Measurements from ENCODE around the gene TIMP2. TPM values are rescaled to one million over a fixed set of nuclear protein-coding genes. Genes with fewer than 3 reads are reported as not detected.

The TIMP2 gene
- total and polyA plus RNA-seq, 4 donors: 47.5 to 176 (median 91.9) TPM

DNA sequence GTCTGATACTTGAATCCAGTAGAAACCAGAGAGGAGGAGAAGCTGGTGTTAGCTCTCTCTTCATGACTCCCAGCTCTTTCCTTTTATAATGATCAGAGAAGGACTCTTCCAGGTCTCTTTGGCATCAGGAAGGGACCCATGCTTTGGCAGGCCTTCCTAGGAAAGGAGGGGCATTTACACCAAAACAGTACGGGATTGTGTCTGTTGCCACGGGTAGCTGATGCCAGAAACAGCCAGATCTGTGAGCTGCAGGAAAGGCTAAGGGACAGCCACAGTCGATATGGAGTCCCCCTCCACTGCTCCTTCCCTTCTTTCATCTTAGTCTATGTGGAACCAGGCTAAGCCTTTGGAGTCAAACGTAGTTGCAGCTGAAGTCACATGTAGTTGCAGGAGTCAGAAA is 31.5 kb downstream of the TIMP2 start:
- no peaks in the 10 kb centered on the region for H3K27me3 ChIP-seq (ENCODE audit: control insufficient read depth in 3 of 3, insufficient read depth in 3 of 3, low read length in 2 of 3)
- ATAC-seq (ENCODE audit: insufficient read depth, low FRiP score): no peak
- H3K9me3 ChIP-seq (ENCODE audit: control insufficient read depth in 4 of 4, insufficient read depth in 3 of 4, low read length in 3 of 4): no peaks in the 10 kb centered on the region
- H3K9ac ChIP-seq (ENCODE audit: insufficient read depth in 1 of 2, low read length in 2 of 2): no peak overlapping the region
- 38 to 60% methylated on average over 4 of the region's 4 CpGs for WGBS, 2 donors
- DNase-seq: no peak
- H3K27ac ChIP-seq (ENCODE audit: low read depth in 1 of 2, low read length in 1 of 2): no peak overlapping the region
- no peak overlapping the region for H3K4me3 ChIP-seq
- H3K4me1 ChIP-seq (ENCODE audit: control insufficient read depth in 5 of 5, insufficient read depth in 5 of 5, low read length in 5 of 5): peaks cover 0 to 20% (median 7%) of the 10 kb centered on the region in 5 donors
- TF ChIP-seq CTCF (IDR thresholded peaks at IDR 0.05; ENCODE audit: control extremely low read depth, extremely low read depth): no peak
- H3K36me3 ChIP-seq (ENCODE audit: control insufficient read depth in 4 of 4, insufficient read depth in 4 of 4, low read length in 4 of 4): peaks cover 0 to 8% (median 3%) of the 10 kb centered on the region in 4 donors

GRCh38 chr17:78892936-78893379 is 32.2 kb downstream of the TIMP2 start:
- WGBS, 2 donors: 61 to 77% methylated on average over 6 of the region's 6 CpGs
- DNase-seq (no peak), ATAC-seq (ENCODE audit: insufficient read depth, low FRiP score) (no peak)
- H3K4me1 ChIP-seq (ENCODE audit: control insufficient read depth in 5 of 5, insufficient read depth in 5 of 5, low read length in 5 of 5): peaks cover 0 to 18% (median 7%) of the 10 kb centered on the region in 5 donors
- TF ChIP-seq CTCF (IDR thresholded peaks at IDR 0.05; ENCODE audit: control extremely low read depth, extremely low read depth): no peak
- H3K4me3 ChIP-seq: no peak overlapping the region
- no peaks in the 10 kb centered on the region for H3K9me3 ChIP-seq (ENCODE audit: control insufficient read depth in 4 of 4, insufficient read depth in 3 of 4, low read length in 3 of 4)
- H3K9ac ChIP-seq (ENCODE audit: insufficient read depth in 1 of 2, low read length in 2 of 2): no peak overlapping the region
- H3K27ac ChIP-seq (ENCODE audit: low read depth in 1 of 2, low read length in 1 of 2): no peak overlapping the region
- H3K36me3 ChIP-seq (ENCODE audit: control insufficient read depth in 4 of 4, insufficient read depth in 4 of 4, low read length in 4 of 4): peaks cover 0 to 8% (median 3%) of the 10 kb centered on the region in 4 donors
- H3K27me3 ChIP-seq (ENCODE audit: control insufficient read depth in 3 of 3, insufficient read depth in 3 of 3, low read length in 2 of 3): no peaks in the 10 kb centered on the region

GRCh38 chr17:78892520-78892919 is 32.7 kb downstream of the TIMP2 start:
- Histone ChIP-seq H3K9ac (ENCODE audit: insufficient read depth in 1 of 2, low read length in 2 of 2) (no peak overlapping the region), H3K4me3 (no peak overlapping the region), H3K9me3 (ENCODE audit: control insufficient read depth in 4 of 4, insufficient read depth in 3 of 4, low read length in 3 of 4) (no peaks in the 10 kb centered on the region), H3K27me3 (ENCODE audit: control insufficient read depth in 3 of 3, insufficient read depth in 3 of 3, low read length in 2 of 3) (no peaks in the 10 kb centered on the region), H3K27ac (ENCODE audit: low read depth in 1 of 2, low read length in 1 of 2) (peak overlapping the region in 1 of 2 donors; percentile 37), H3K4me1 (ENCODE audit: control insufficient read depth in 5 of 5, insufficient read depth in 5 of 5, low read length in 5 of 5) (peaks cover 0 to 18% (median 7%) of the 10 kb centered on the region in 5 donors), H3K36me3 (ENCODE audit: control insufficient read depth in 4 of 4, insufficient read depth in 4 of 4, low read length in 4 of 4) (peaks cover 0 to 8% (median 3%) of the 10 kb centered on the region in 4 donors)
- DNase-seq (no peak), ATAC-seq (ENCODE audit: insufficient read depth, low FRiP score) (no peak)
- no peak for TF ChIP-seq CTCF (IDR thresholded peaks at IDR 0.05; ENCODE audit: control extremely low read depth, extremely low read depth)
- 62 to 74% methylated on average over 5 of the region's 5 CpGs for WGBS, 2 donors

GRCh38 chr17:78892062-78892456 is 33.1 kb downstream of the TIMP2 start:
- WGBS, 2 donors: 81 to 87% methylated on average over 14 of the region's 14 CpGs
- no peak overlapping the region for H3K4me3 ChIP-seq
- H3K27me3 ChIP-seq (ENCODE audit: control insufficient read depth in 3 of 3, insufficient read depth in 3 of 3, low read length in 2 of 3): no peaks in the 10 kb centered on the region
- no peaks in the 10 kb centered on the region for H3K9me3 ChIP-seq (ENCODE audit: control insufficient read depth in 4 of 4, insufficient read depth in 3 of 4, low read length in 3 of 4)
- DNase-seq (no peak), ATAC-seq (ENCODE audit: insufficient read depth, low FRiP score) (no peak)
- peaks cover 0 to 13% (median 7%) of the 10 kb centered on the region in 5 donors for H3K4me1 ChIP-seq (ENCODE audit: control insufficient read depth in 5 of 5, insufficient read depth in 5 of 5, low read length in 5 of 5)
- no peak for TF ChIP-seq CTCF (IDR thresholded peaks at IDR 0.05; ENCODE audit: control extremely low read depth, extremely low read depth)
- H3K9ac ChIP-seq (ENCODE audit: insufficient read depth in 1 of 2, low read length in 2 of 2): no peak overlapping the region
- H3K27ac ChIP-seq (ENCODE audit: low read depth in 1 of 2, low read length in 1 of 2): peak overlapping the region in 1 of 2 donors; percentile 37
- H3K36me3 ChIP-seq (ENCODE audit: control insufficient read depth in 4 of 4, insufficient read depth in 4 of 4, low read length in 4 of 4): peaks cover 0 to 8% (median 3%) of the 10 kb centered on the region in 4 donors
